Measurements from ENCODE around the gene OR2D2. TPM values are rescaled to one million over a fixed set of nuclear protein-coding genes. Genes with fewer than 3 reads are reported as not detected.
"Not testable (repeated sequence)": the region's sequence is repeated elsewhere in the genome, so short reads cannot be mapped to it uniquely, and the experiment has no call there.

Gene OR2D2
- total RNA-seq, 1 donor from 2014 or later: 0.39 TPM

- Mint-ChIP-seq H3K27ac (ENCODE audit: unreplicated experiment) (no peak overlapping the region), H3K4me3 (ENCODE audit: unreplicated experiment) (no peak overlapping the region), H3K27me3 (ENCODE audit: low read depth, unreplicated experiment) (no peaks in the 10 kb centered on the region), H3K9me3 (ENCODE audit: unreplicated experiment) (no peaks in the 10 kb centered on the region), H3K36me3 (ENCODE audit: low read depth, unreplicated experiment) (no peaks in the 10 kb centered on the region), H3K4me1 (ENCODE audit: low read depth, unreplicated experiment) (no peaks in the 10 kb centered on the region)
- Histone ChIP-seq H3K79me2 (ENCODE audit: insufficient read depth, low read length) (no peaks in the 10 kb centered on the region), H3K4me3 (ENCODE audit: insufficient read depth, low read depth, low read length) (no peak overlapping the region), H4K20me1 (ENCODE audit: insufficient read depth, low read length) (no peaks in the 10 kb centered on the region), H3K9ac (ENCODE audit: low read length) (no peak overlapping the region), H3K4me2 (ENCODE audit: low read length) (no peak overlapping the region), H3K27ac (ENCODE audit: low read depth, low read length) (no peak overlapping the region), H3K9me3 (ENCODE audit: insufficient read depth, low read depth, low read length) (no peaks in the 10 kb centered on the region), H3K27me3 (ENCODE audit: insufficient read depth, low read length) (no peaks in the 10 kb centered on the region), H3K4me1 (ENCODE audit: insufficient read depth, low read length) (no peaks in the 10 kb centered on the region), H3K36me3 (ENCODE audit: insufficient read depth, low read length) (no peaks in the 10 kb centered on the region), H2AFZ (ENCODE audit: low read depth, low read length) (no peak overlapping the region)
- TF ChIP-seq EZH2 (IDR thresholded peaks at IDR 0.05; ENCODE audit: insufficient read depth, low read length): no peak
- TF ChIP-seq, protein P1, sequence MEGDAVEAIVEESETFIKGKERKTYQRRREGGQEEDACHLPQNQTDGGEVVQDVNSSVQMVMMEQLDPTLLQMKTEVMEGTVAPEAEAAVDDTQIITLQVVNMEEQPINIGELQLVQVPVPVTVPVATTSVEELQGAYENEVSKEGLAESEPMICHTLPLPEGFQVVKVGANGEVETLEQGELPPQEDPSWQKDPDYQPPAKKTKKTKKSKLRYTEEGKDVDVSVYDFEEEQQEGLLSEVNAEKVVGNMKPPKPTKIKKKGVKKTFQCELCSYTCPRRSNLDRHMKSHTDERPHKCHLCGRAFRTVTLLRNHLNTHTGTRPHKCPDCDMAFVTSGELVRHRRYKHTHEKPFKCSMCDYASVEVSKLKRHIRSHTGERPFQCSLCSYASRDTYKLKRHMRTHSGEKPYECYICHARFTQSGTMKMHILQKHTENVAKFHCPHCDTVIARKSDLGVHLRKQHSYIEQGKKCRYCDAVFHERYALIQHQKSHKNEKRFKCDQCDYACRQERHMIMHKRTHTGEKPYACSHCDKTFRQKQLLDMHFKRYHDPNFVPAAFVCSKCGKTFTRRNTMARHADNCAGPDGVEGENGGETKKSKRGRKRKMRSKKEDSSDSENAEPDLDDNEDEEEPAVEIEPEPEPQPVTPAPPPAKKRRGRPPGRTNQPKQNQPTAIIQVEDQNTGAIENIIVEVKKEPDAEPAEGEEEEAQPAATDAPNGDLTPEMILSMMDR (IDR thresholded peaks at IDR 0.05; ENCODE audit: insufficient read depth, low read depth, low read length): no peak
- DNase-seq (ENCODE audit: low read depth) (no peak), FAIRE-seq (no peak)
These were observed 1.8 kb upstream of the OR2D2 start for GRCh38 chr11:6894097-6894496.

- TF ChIP-seq EZH2 (IDR thresholded peaks at IDR 0.05; ENCODE audit: insufficient read depth, low read length): no peak
- TF ChIP-seq, protein P1 (IDR thresholded peaks at IDR 0.05; ENCODE audit: insufficient read depth, low read depth, low read length): no peak
- Histone ChIP-seq H3K9me3 (ENCODE audit: insufficient read depth, low read depth, low read length) (no peaks in the 10 kb centered on the region), H3K4me3 (ENCODE audit: insufficient read depth, low read depth, low read length) (no peak overlapping the region), H3K9ac (ENCODE audit: low read length) (no peak overlapping the region), H3K4me1 (ENCODE audit: insufficient read depth, low read length) (no peaks in the 10 kb centered on the region), H2AFZ (ENCODE audit: low read depth, low read length) (no peak overlapping the region), H4K20me1 (ENCODE audit: insufficient read depth, low read length) (no peaks in the 10 kb centered on the region), H3K27ac (ENCODE audit: low read depth, low read length) (no peak overlapping the region), H3K36me3 (ENCODE audit: insufficient read depth, low read length) (no peaks in the 10 kb centered on the region), H3K27me3 (ENCODE audit: insufficient read depth, low read length) (no peaks in the 10 kb centered on the region), H3K79me2 (ENCODE audit: insufficient read depth, low read length) (no peaks in the 10 kb centered on the region), H3K4me2 (ENCODE audit: low read length) (no peak overlapping the region)
- DNase-seq (ENCODE audit: low read depth) (no peak), FAIRE-seq (no peak)
- Mint-ChIP-seq H3K27me3 (ENCODE audit: low read depth, unreplicated experiment) (no peaks in the 10 kb centered on the region), H3K4me3 (ENCODE audit: unreplicated experiment) (no peak overlapping the region), H3K36me3 (ENCODE audit: low read depth, unreplicated experiment) (no peaks in the 10 kb centered on the region), H3K9me3 (ENCODE audit: unreplicated experiment) (no peaks in the 10 kb centered on the region), H3K4me1 (ENCODE audit: low read depth, unreplicated experiment) (no peaks in the 10 kb centered on the region), H3K27ac (ENCODE audit: unreplicated experiment) (no peak overlapping the region)
These were observed 2.5 kb downstream of the OR2D2 start for GRCh38 chr11:6889835-6890234.

GRCh38 chr11:6888830-6889229 lies 3.5 kb downstream of the OR2D2 start:
- H3K4me1 Mint-ChIP-seq (ENCODE audit: low read depth, unreplicated experiment): no peaks in the 10 kb centered on the region
- Histone ChIP-seq H3K79me2 (ENCODE audit: insufficient read depth, low read length) (no peaks in the 10 kb centered on the region), H4K20me1 (ENCODE audit: insufficient read depth, low read length) (no peaks in the 10 kb centered on the region), H3K27ac (ENCODE audit: low read depth, low read length) (no peak overlapping the region), H3K9ac (ENCODE audit: low read length) (no peak overlapping the region), H3K27me3 (ENCODE audit: insufficient read depth, low read length) (no peaks in the 10 kb centered on the region), H2AFZ (ENCODE audit: low read depth, low read length) (no peak overlapping the region), H3K4me2 (ENCODE audit: low read length) (no peak overlapping the region), H3K4me1 (ENCODE audit: insufficient read depth, low read length) (no peaks in the 10 kb centered on the region), H3K4me3 (ENCODE audit: insufficient read depth, low read depth, low read length) (no peak overlapping the region), H3K36me3 (ENCODE audit: insufficient read depth, low read length) (no peaks in the 10 kb centered on the region), H3K9me3 (ENCODE audit: insufficient read depth, low read depth, low read length) (no peaks in the 10 kb centered on the region)
- TF ChIP-seq EZH2 (IDR thresholded peaks at IDR 0.05; ENCODE audit: insufficient read depth, low read length): no peak
- TF ChIP-seq, protein P1 (IDR thresholded peaks at IDR 0.05; ENCODE audit: insufficient read depth, low read depth, low read length): no peak
- H3K36me3 Mint-ChIP-seq (ENCODE audit: low read depth, unreplicated experiment): no peaks in the 10 kb centered on the region
- no peaks in the 10 kb centered on the region for H3K9me3 Mint-ChIP-seq (ENCODE audit: unreplicated experiment)
- FAIRE-seq: no peak
- no peak overlapping the region for H3K4me3 Mint-ChIP-seq (ENCODE audit: unreplicated experiment)
- H3K27me3 Mint-ChIP-seq (ENCODE audit: low read depth, unreplicated experiment): no peaks in the 10 kb centered on the region
- H3K27ac Mint-ChIP-seq (ENCODE audit: unreplicated experiment): no peak overlapping the region
- no peak for DNase-seq (ENCODE audit: low read depth)

DNA sequence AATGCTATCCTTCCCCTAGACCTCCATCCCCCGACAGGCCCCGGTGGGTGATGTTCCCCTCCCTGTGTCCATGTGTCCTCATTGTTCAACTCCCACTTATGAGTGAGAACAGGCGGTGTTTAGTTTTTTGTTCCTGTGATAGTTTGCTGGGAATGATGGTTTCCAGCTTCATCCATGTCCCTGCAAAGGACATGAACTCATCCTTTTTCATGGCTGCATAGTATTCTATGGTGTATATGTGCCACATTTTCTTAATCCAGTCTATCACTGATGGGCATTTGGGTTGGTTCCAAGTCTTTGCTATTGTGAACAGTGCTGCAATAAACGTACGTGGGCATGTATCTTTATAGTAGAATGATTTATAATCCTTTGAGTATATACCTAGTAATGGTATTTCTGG lies 4.6 kb downstream of the OR2D2 start:
- not testable (repeated sequence) for DNase-seq (ENCODE audit: low read depth); H3K9me3 Mint-ChIP-seq (ENCODE audit: unreplicated experiment); H3K27me3 Mint-ChIP-seq (ENCODE audit: low read depth, unreplicated experiment); H3K36me3 ChIP-seq (ENCODE audit: insufficient read depth, low read length); H3K9ac ChIP-seq (ENCODE audit: low read length); H3K27ac ChIP-seq (ENCODE audit: low read depth, low read length); FAIRE-seq; H3K27ac Mint-ChIP-seq (ENCODE audit: unreplicated experiment); H3K4me2 ChIP-seq (ENCODE audit: low read length); H3K9me3 ChIP-seq (ENCODE audit: insufficient read depth, low read depth, low read length); H4K20me1 ChIP-seq (ENCODE audit: insufficient read depth, low read length); H3K27me3 ChIP-seq (ENCODE audit: insufficient read depth, low read length); H3K79me2 ChIP-seq (ENCODE audit: insufficient read depth, low read length); H3K4me1 ChIP-seq (ENCODE audit: insufficient read depth, low read length); H3K4me3 Mint-ChIP-seq (ENCODE audit: unreplicated experiment); H3K4me3 ChIP-seq (ENCODE audit: insufficient read depth, low read depth, low read length); H2AFZ ChIP-seq (ENCODE audit: low read depth, low read length); H3K4me1 Mint-ChIP-seq (ENCODE audit: low read depth, unreplicated experiment); H3K36me3 Mint-ChIP-seq (ENCODE audit: low read depth, unreplicated experiment)
